H9 (cell line): ENCODE results near the gene CLEC19A. TPM values are rescaled to one million over a fixed set of nuclear protein-coding genes. Genes with fewer than 3 reads are reported as not detected.

Experiments used
- DNase-seq: peaks from one replicate; pipeline ENCODE4 v3.0.0-alpha.2; 2017
- H2AFZ ChIP-seq: one replicate; pipeline ENCODE4 v1.6.1; 2013; ENCODE audit warnings: mild to moderate bottlenecking, low read length, control low read depth, moderate library complexity
- H2AK5ac ChIP-seq: 2 replicates; pipeline ENCODE4 v1.6.1; 2013; ENCODE audit warnings: low read length, control low read depth, mixed read lengths; ENCODE audit not compliant: insufficient read length
- H2BK120ac ChIP-seq: one replicate; pipeline ENCODE4 v1.6.1; 2013; ENCODE audit warnings: low read depth, mild to moderate bottlenecking, low read length, control low read depth, inconsistent platforms; ENCODE audit not compliant: poor library complexity, severe bottlenecking
- H2BK12ac ChIP-seq: 2 replicates; pipeline ENCODE4 v1.6.1; 2013; ENCODE audit warnings: low read length, control low read depth, mixed read lengths, low read depth; ENCODE audit not compliant: insufficient read length
- H2BK15ac ChIP-seq: 2 replicates; pipeline ENCODE4 v1.6.1; 2013; ENCODE audit warnings: low read depth, low read length, control low read depth
- H2BK20ac ChIP-seq: one replicate; pipeline ENCODE4 v1.6.1; 2013; ENCODE audit warnings: low read depth, mild to moderate bottlenecking, low read length, control low read depth, inconsistent platforms; ENCODE audit not compliant: poor library complexity, severe bottlenecking
- H2BK5ac ChIP-seq: 2 replicates; pipeline ENCODE4 v1.6.1; 2013; ENCODE audit warnings: low read length, control low read depth, mixed read lengths; ENCODE audit not compliant: insufficient read length
- H3K14ac ChIP-seq: 2 replicates; pipeline ENCODE4 v1.6.1; 2013; ENCODE audit warnings: low read length, control low read depth; ENCODE audit not compliant: insufficient read depth
- H3K18ac ChIP-seq: 2 replicates; pipeline ENCODE4 v1.6.1; 2013; ENCODE audit warnings: low read depth, mild to moderate bottlenecking, mixed read lengths, low read length, control low read depth; ENCODE audit not compliant: insufficient read length
- H3K23ac ChIP-seq: 2 replicates; pipeline ENCODE4 v1.6.1; 2013; ENCODE audit warnings: low read length, control low read depth, mixed read lengths, low read depth; ENCODE audit not compliant: insufficient read length
- H3K23me2 ChIP-seq: 2 replicates; pipeline ENCODE4 v1.6.1; 2013; ENCODE audit warnings: low read depth, mild to moderate bottlenecking, mixed read lengths, low read length, control low read depth; ENCODE audit not compliant: insufficient read length, poor library complexity, severe bottlenecking
- H3K27ac ChIP-seq: 2 replicates; pipeline ENCODE4 v1.5.1; 2013; ENCODE audit warnings: low read length, control low read depth, mixed read lengths, low read depth; ENCODE audit not compliant: insufficient read length
- H3K27me3 ChIP-seq: 2 replicates; pipeline ENCODE4 v1.6.1; 2013; ENCODE audit warnings: low read length, control low read depth, inconsistent platforms; ENCODE audit not compliant: insufficient read depth
- H3K4ac ChIP-seq: 2 replicates; pipeline ENCODE4 v1.6.1; 2013; ENCODE audit warnings: low read depth, mild to moderate bottlenecking, control low read depth, inconsistent platforms, low read length, moderate library complexity
- H3K4me1 ChIP-seq: 2 replicates; pipeline ENCODE4 v1.6.1; 2013; ENCODE audit warnings: low read length, control low read depth, inconsistent platforms; ENCODE audit not compliant: insufficient read depth
- H3K4me2 ChIP-seq: 2 replicates; pipeline ENCODE4 v1.6.1; 2013; ENCODE audit warnings: low read length, control low read depth, mixed read lengths; ENCODE audit not compliant: insufficient read length, insufficient read depth
- H3K56ac ChIP-seq: 2 replicates; pipeline ENCODE4 v1.6.1; 2013; ENCODE audit warnings: low read depth, mild to moderate bottlenecking, mixed read lengths, low read length, control low read depth; ENCODE audit not compliant: insufficient read length
- H3K79me1 ChIP-seq: 2 replicates; pipeline ENCODE4 v1.6.1; 2013; ENCODE audit warnings: low read depth, mild to moderate bottlenecking, moderate library complexity, low read length, control low read depth, inconsistent platforms; ENCODE audit not compliant: insufficient read depth, poor library complexity, severe bottlenecking
- H3K79me2 ChIP-seq: 2 replicates; pipeline ENCODE4 v1.6.1; 2013; ENCODE audit warnings: low read length, control low read depth, inconsistent platforms; ENCODE audit not compliant: insufficient read depth
- H3K9ac ChIP-seq: 2 replicates; pipeline ENCODE4 v1.6.1; 2013; ENCODE audit warnings: low read length, control low read depth, mixed read lengths; ENCODE audit not compliant: insufficient read length; ENCODE audit errors: extremely low read depth
- H3K9me3 ChIP-seq: one replicate; pipeline ENCODE4 v1.6.1; 2013; ENCODE audit warnings: low read depth, low read length, inconsistent platforms; ENCODE audit not compliant: control insufficient read depth
- H3T11ph ChIP-seq: one replicate; pipeline ENCODE4 v1.6.1; 2013; ENCODE audit warnings: mild to moderate bottlenecking, low read length, control low read depth, inconsistent platforms
- H4K20me1 ChIP-seq: one replicate; pipeline ENCODE4 v1.6.1; 2013; ENCODE audit not compliant: control insufficient read depth, insufficient read length, insufficient read depth
- H4K5ac ChIP-seq: 2 replicates; pipeline ENCODE4 v1.6.1; 2013; ENCODE audit warnings: low read depth, mild to moderate bottlenecking, mixed read lengths, low read length, control low read depth; ENCODE audit not compliant: insufficient read length
- H4K8ac ChIP-seq: replicated peaks from 2 replicates; pipeline ENCODE4 v1.6.1; 2013; ENCODE audit warnings: low read length, control low read depth, mixed read lengths, low read depth; ENCODE audit not compliant: insufficient read length
- H4K91ac ChIP-seq: 2 replicates; pipeline ENCODE4 v1.6.1; 2013; ENCODE audit warnings: low read depth, mild to moderate bottlenecking, moderate library complexity, mixed read lengths, low read length, control low read depth; ENCODE audit not compliant: insufficient read length
- H3K27ac Mint-ChIP-seq, 3 experiments: 2 replicates in 2 of 3; 3 replicates in 1 of 3; pipeline ENCODE4 v1.8.0; 2020 to 2021; ENCODE audit warnings: mixed read lengths in 3 of 3, mild to moderate bottlenecking in 1 of 3, moderate library complexity in 1 of 3
- H3K27me3 Mint-ChIP-seq: 2 replicates; pipeline ENCODE4 v1.8.0; 2021; ENCODE audit warnings: low read depth, mild to moderate bottlenecking, moderate library complexity, mixed read lengths
- H3K36me3 Mint-ChIP-seq, 3 experiments: 2 replicates in 2 of 3; 3 replicates in 1 of 3; pipeline ENCODE4 v1.8.0; 2020 to 2021; ENCODE audit warnings: low read depth in 3 of 3, mixed read lengths in 3 of 3; ENCODE audit not compliant: insufficient read depth in 1 of 3
- H3K4me1 Mint-ChIP-seq, 2 experiments: 2 replicates each; pipeline ENCODE4 v1.8.0; 2020; ENCODE audit warnings: mixed read lengths in 2 of 2
- H3K4me3 Mint-ChIP-seq, 2 experiments: 2 replicates in 1 of 2; 3 replicates in 1 of 2; pipeline ENCODE4 v1.8.0; 2020 to 2021; ENCODE audit warnings: mild to moderate bottlenecking in 2 of 2, mixed read lengths in 2 of 2, moderate library complexity in 1 of 2
- H3K9me3 Mint-ChIP-seq, 2 experiments: 2 replicates in 1 of 2; 3 replicates in 1 of 2; pipeline ENCODE4 v1.8.0; 2020; ENCODE audit warnings: mild to moderate bottlenecking in 2 of 2, mixed read lengths in 2 of 2, moderate library complexity in 1 of 2
- WGBS: extraction: QIAGEN DNeasy Blood & Tissue Kit; methylation state at CpG from one replicate; pipeline ENCODE4 v1.1.7; 2013; ENCODE audit warnings: missing lambda C conversion rate, low lambda C conversion rate, mixed read lengths; ENCODE audit not compliant: insufficient read length; ENCODE audit errors: extremely low coverage; 5-methylcytosine and 5-hydroxymethylcytosine counted together
- long read RNA-seq: library from polyadenylated mRNA; unstranded; transcript quantifications from one replicate; pipeline ENCODE4 v2.0.0, GENCODE V29; 2020
- total RNA-seq: library from RNA; stranded (reverse); gene quantifications from 2 replicates; pipeline ENCODE4 v1.2.1, GENCODE V29; 2021
- TF ChIP-seq, protein P1 (sequence below): fragments of 200-600 bp; sonication (generic); conservative IDR thresholded peaks from 3 replicates; pipeline ENCODE4 v1.8.0; 2021; ENCODE audit warnings: antibody characterized with exemption, mild to moderate bottlenecking

CLEC19A gene
- total RNA-seq, result 0.20 TPM in 1 of 2 replicates, not detected in the other
- long read RNA-seq, result 0 reads

DNA sequence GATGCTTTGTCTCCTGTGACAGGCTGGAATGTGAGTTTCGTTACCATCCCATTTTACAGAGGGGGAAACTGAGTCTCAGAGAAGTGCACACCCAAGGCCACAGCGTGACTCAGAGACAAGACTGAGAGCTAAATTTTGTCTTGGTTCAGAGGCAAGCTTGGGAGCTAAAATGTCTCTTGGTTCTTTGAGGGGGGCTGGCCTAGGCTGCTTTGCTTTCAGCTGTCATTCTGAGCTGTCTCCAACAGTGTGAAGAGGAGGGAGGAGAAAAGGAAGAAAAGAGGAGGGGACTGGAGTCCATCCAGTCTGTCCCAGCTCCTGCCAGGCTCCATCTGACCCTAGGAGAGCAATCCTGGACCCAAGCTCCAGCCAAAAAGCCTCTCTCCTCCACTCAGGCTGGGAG is at the start of gene CLEC19A:
Gene CLEC19A, plus strand, starts transcription at position 301 of the 400 bp plus-strand sequence. CDS start 121 bp downstream, outside the sequence.
- no peak within 1 kb of the TSS for H3K4me3 Mint-ChIP-seq
- H3K4me1 Mint-ChIP-seq, result peaks cover 46 to 47% of the 10 kb centered on the region in 2 experiments
- peaks cover 3 to 5% of the 10 kb centered on the region in 2 experiments; a peak in 2 of 5 replicates for H3K9me3 Mint-ChIP-seq
- H3K4me2 ChIP-seq, result no peak within 1 kb of the TSS
- no peak within 1 kb of the TSS for H3K14ac ChIP-seq
- H4K91ac ChIP-seq, result no peak within 1 kb of the TSS
- H3K9me3 ChIP-seq, result no peaks in the 10 kb centered on the region
- DNase-seq, result no peak
- no peak within 1 kb of the TSS for H3K56ac ChIP-seq
- H3K9ac ChIP-seq, result no peak within 1 kb of the TSS
- H3K27me3 Mint-ChIP-seq, result no peaks in the 10 kb centered on the region
- no peak within 1 kb of the TSS for H3K18ac ChIP-seq
- no peak within 1 kb of the TSS for H2AK5ac ChIP-seq
- no peak within 1 kb of the TSS for H3K23ac ChIP-seq
- no peak within 1 kb of the TSS for H4K5ac ChIP-seq
- H3K36me3 Mint-ChIP-seq, result peaks cover 0 to 3% (median 0%) of the 10 kb centered on the region in 3 experiments; a peak in 2 of 7 replicates
- no peak within 1 kb of the TSS for H2BK5ac ChIP-seq
- H3K79me2 ChIP-seq, result no peaks in the 10 kb centered on the region
- H3K4ac ChIP-seq, result no peak within 1 kb of the TSS
- H2BK15ac ChIP-seq, result no peak within 1 kb of the TSS; the same call in 1 of the 2 replicates
- TF ChIP-seq, protein P1, sequence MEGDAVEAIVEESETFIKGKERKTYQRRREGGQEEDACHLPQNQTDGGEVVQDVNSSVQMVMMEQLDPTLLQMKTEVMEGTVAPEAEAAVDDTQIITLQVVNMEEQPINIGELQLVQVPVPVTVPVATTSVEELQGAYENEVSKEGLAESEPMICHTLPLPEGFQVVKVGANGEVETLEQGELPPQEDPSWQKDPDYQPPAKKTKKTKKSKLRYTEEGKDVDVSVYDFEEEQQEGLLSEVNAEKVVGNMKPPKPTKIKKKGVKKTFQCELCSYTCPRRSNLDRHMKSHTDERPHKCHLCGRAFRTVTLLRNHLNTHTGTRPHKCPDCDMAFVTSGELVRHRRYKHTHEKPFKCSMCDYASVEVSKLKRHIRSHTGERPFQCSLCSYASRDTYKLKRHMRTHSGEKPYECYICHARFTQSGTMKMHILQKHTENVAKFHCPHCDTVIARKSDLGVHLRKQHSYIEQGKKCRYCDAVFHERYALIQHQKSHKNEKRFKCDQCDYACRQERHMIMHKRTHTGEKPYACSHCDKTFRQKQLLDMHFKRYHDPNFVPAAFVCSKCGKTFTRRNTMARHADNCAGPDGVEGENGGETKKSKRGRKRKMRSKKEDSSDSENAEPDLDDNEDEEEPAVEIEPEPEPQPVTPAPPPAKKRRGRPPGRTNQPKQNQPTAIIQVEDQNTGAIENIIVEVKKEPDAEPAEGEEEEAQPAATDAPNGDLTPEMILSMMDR, result no peak
- H3K4me1 ChIP-seq, result peaks cover 11% of the 10 kb centered on the region; the same call in 1 of the 2 replicates
- no CpG with 5 or more reads among the region's 2 CpGs for WGBS
- no peak within 1 kb of the TSS for H2BK20ac ChIP-seq
- H3K27ac Mint-ChIP-seq, result peak within 1 kb of the TSS in 1 of 3 experiments; percentile 79; a peak in 1 of 7 replicates
- no peaks in the 10 kb centered on the region for H3K27me3 ChIP-seq
- no peak within 1 kb of the TSS for H3K27ac ChIP-seq
- H2BK120ac ChIP-seq, result no peak within 1 kb of the TSS
- no peak within 1 kb of the TSS for H2AFZ ChIP-seq
- H4K20me1 ChIP-seq, result no peaks in the 10 kb centered on the region
- H3T11ph ChIP-seq, result no peak within 1 kb of the TSS
- H2BK12ac ChIP-seq, result no peak within 1 kb of the TSS
- no peak within 1 kb of the TSS for H4K8ac ChIP-seq
- H3K79me1 ChIP-seq, result no peaks in the 10 kb centered on the region
- no peaks in the 10 kb centered on the region for H3K23me2 ChIP-seq
